Activated CD4-positive, CD25-positive, alpha-beta regulatory T cell treated with anti-CD3 and anti-CD28 coated beads, Interleukin-2, amount 50 U/mL, for 16 hours (primary cell): ENCODE results near the gene LRRFIP2.
"Not testable (repeated sequence)": the region's sequence is repeated elsewhere in the genome, so short reads cannot be mapped to it uniquely, and the experiment has no call there.

Source experiments
- DNase-seq: peaks from one replicate; pipeline ENCODE4 v3.0.0-alpha.2; 2020; ENCODE audit warnings: low read depth, low spot score

LRRFIP2 gene, protein sequence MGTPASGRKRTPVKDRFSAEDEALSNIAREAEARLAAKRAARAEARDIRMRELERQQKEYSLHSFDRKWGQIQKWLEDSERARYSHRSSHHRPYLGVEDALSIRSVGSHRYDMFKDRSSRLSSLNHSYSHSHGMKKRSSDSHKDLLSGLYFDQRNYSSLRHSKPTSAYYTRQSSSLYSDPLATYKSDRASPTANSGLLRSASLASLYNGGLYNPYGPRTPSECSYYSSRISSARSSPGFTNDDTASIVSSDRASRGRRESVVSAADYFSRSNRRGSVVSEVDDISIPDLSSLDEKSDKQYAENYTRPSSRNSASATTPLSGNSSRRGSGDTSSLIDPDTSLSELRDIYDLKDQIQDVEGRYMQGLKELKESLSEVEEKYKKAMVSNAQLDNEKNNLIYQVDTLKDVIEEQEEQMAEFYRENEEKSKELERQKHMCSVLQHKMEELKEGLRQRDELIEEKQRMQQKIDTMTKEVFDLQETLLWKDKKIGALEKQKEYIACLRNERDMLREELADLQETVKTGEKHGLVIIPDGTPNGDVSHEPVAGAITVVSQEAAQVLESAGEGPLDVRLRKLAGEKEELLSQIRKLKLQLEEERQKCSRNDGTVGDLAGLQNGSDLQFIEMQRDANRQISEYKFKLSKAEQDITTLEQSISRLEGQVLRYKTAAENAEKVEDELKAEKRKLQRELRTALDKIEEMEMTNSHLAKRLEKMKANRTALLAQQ

DNA sequence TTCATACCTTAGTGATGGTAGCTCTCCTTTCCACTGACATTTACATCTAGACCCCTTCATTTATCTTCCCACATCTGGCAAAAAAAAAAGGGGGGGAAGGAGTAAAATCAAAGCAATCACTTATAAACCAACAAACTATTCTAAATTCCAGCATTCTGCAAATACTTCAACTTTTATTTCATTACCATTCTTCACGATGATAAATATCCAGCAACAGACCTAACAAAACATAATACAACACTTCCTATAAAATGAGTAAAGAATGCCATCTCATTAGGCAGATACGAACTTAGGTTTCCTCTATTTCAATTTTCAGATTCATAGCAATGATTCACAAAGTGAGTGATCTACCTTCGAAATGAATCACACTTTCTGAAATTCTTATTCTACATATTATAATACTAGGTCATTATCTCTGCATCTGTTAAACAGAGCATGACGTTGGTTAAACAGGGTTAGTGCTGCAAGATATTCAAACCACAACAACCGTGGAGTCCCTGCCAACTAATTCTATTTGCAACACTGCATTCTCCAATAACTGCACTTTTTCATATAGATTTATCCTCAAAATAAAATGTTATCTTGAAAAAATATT lies at the start of gene LRRFIP2:
TSS of gene LRRFIP2 (minus strand) at position 51 of the 595 bp plus-strand sequence. CDS start 25,599 bp downstream, outside the sequence.
- DNase-seq = no peak

DNA sequence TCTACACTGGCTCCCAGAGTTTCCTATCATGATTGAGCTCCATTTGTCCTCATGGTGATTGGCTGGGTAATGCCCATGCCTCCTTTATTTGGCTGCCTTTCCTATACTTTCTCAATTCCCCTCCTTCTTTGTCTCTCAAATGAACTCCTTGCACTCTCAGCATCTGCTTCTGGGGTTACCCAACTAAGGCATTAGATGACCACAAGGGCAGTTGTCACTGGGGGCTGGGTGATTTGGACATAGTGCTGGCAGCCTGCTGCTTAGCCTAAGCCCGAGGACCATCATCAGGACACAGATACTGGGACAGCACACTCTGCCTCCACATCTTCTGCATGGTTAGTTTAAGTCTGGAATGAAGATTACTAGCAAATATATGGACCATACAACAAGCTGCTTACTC lies 49.2 kb upstream of the LRRFIP2 start:
- DNase-seq = no peak

DNA sequence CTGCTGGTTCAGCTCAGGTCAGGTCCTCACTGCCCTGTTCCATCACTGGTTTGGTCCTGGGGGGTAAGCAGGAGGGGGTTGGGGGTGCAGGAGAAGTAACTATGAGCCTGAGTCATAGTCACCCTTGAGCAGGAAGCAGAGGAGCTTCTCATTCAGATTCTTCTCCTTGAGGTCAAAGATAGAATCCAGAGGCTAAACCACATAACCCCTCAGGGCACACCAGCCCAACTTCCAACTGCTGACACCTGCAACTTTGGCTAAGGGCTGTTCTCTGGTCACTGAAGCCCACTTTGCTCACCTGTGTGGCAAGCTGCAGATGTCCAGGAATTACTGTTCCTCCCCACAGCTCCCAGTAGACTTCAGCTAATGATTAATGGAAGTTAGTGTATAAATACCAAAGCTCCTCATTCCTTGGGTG lies 48.8 kb upstream of the LRRFIP2 start:
- DNase-seq = no peak

DNA sequence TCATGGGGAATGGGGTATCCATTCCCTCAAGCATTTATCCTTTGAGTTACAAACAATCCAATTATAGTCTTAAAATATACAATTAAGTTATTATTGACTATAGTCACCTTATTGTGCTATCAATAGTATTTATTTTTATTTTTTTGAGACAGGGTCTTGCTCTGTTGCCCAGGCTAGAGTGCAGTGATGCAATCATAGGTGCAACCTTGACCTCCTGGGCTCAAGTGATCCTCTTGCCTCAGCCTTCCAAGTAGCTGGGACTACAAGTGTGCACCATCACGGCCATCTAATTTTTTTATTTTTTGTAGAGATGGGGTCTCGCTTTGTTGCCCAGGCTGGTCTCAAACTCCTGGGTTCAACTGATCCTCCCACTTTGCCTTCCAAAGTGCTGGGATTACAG lies 48.2 kb upstream of the LRRFIP2 start:
- not testable (repeated sequence) for DNase-seq

DNA sequence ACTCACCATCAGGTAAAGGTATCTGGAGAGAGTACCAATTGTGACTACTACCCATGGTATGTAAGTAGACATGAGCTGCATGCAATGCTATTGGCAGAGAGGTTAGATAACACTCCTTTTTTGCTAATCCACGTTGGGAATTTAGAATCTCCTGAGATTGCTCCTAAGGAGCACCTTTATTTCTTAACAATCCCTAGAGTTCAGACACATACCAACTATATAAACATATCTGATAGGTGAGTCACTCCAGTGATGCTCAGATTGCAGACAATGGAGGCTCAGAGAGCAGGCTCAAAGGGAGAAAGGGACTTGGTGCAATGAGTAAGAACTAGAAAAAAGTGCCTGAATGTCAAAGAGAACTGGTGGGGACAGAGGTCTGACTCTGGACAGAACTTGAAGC lies 47.0 kb upstream of the LRRFIP2 start:
- no peak for DNase-seq

DNA sequence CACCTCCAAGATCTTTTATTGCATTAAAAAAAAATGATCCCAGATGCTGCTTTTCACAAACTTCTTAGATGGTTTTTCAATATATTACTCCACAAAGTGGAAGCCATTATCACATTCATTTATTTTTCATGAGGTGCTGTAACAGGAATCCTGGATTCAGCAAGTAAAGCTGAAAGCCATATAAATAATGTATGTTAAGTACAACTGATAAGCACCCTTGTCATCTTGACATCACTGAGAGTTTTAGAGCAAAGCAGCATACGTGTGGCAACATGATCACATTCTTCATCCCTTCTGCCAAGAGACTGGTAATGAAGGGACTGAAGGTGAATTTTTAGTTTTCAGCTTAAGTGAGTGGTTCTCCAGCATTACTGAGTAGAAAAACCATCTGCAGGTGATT lies 44.9 kb upstream of the LRRFIP2 start:
- DNase-seq = no peak

DNA sequence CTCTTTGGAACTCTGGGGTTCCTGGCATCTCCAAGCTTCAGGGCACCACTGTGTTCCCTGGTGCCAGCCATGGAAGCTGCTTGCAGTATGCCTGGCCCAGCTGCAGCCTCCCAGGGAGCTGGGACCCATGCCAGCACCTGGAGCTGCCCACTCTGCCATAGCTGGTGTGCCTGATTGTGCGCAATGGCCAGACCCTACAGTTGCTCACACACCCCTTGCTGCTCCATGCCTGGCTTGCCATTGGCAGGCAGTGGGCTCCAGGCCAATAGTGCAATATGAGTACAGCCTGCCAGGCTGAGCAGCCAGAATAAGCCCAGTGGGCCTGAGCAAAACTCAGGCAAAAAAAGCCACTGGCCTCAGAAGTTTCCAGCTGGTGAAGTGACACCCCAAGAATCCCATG lies 43.8 kb upstream of the LRRFIP2 start:
- DNase-seq = no peak

DNA sequence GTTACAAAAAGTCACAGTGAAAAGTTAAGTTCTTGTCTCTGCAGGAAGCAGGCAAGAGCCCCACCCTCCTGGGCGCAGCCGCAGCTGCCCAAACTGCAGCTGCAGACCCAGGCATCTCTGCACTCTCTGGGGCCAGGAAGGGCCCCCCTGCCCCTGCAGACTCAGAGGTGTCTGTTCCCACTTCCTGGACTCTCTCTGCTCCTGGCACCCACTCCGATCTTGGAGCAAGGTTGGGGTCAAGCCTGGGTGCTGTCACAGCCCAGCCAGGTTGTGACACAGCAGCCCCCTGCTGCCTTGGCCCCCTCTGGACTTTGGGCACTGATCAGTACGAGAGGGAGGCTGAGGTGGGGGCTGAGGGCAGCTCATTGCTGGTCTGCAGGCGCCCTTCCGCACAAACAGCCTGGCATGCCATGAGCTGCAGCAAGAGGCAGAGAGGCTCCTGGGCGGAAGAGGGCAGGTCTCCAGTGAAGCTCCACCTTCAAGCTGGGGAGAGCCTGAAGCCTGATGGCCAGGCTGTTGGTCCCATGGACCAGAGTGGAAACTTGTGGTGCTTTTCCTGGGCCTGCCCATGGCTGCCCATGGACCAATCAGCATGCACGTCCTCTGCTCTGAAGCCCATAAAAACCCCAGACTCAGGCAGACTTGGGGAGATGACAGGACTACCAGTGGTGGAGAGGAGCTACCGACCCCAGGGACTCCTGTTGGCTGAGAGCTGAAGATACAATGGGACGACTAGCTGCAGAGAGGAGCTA lies 42.9 kb upstream of the LRRFIP2 start:
- DNase-seq = no peak

DNA sequence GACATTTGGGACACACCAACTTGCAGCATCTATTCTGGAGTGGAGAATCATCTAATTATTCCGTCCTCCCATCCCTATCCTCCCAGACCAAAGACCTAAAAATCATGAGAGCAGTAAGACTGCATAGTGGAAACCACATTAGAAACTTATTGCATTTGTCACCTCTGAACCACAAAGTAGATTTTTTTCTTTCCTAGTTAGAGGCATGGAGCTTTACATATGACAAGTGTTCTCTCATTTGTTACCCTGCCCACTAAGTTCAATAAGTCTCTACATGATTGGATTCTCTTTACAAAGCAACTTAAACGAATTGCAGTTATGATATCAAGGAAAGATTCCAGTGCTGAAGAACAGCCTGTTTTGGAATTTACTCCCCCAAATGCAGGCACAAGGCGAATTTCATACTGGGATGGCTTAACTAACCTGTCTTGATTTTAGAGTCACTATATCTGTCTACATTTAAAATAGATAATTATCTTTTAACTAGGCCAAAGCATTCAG lies 42.3 kb upstream of the LRRFIP2 start:
- DNase-seq = no peak

DNA sequence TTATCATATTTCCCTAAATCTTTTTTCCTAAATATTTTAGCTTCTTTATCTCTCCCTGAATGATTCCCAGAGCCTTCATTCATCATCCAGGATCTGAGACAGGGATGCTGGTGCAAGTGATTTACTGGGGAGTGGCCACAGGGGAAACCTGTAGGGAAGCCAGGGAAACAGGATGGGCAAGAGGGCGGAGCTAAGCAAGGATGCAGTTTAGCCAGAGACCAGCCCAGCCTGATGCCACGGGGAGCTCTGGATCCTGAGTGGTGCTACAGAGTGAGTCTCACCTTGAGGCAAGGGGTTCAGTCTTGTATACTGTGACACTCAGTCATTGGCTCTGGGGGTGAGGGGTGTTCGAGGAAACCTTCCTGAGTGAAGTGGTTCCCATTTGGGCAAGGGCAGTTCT lies 39.7 kb upstream of the LRRFIP2 start:
- DNase-seq = no peak

DNA sequence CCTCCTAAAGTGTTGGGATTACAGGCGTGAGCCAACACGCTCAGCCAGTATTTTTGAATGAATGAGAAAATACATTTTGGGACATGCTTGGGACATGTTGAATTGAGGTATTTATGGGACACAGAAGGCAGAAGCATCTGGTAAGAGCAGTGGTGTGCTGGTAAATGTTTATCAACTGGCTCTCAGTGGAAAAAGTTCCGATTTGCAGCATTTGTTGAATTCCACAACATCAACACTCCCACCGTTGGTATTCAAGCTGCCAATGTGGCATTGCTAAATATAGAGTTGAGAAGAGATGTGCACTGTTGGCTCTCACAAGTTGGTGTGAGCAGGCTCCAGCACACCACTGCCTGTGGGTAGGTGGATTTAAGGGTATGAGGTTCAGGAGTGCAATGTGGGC lies 35.8 kb upstream of the LRRFIP2 start:
- DNase-seq = no peak

DNA sequence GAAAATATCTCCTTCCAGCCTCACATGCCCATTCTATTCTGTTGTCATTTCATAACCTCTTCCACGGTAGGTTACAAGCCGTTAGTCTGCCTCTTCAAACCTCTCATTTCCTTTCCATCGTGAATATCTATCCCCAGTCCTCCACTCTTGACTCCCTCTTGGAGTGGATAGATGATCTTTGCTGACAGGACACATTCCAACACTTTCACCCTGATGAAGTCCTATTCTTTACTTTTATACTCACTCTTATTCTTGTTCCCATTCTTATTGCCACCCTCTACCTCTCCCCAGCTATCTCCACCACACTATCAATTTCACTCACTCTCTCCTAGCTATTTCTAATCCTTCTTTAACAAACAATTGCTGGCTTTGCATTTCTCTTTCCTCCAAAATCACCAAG lies 34.2 kb upstream of the LRRFIP2 start:
- not testable (repeated sequence) for DNase-seq

DNA sequence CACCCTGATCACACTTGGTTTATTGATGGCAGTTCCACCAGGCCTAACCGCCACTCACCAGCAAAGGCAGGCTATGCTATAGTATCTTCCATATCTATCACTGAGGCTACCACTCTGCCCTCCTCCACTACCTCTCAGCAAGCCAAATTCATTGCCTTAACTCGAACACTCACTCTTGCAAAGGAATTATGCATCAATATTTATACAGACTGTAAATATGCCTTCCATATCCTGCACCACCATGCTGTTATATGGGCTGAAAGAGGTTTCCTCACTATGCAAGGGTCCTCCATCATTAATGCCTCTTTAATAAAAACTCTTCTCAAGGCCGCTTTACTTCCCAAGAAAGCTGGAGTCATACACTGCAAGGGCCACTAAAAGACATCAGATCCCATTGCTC lies 33.6 kb upstream of the LRRFIP2 start:
- DNase-seq = not testable (repeated sequence)

DNA sequence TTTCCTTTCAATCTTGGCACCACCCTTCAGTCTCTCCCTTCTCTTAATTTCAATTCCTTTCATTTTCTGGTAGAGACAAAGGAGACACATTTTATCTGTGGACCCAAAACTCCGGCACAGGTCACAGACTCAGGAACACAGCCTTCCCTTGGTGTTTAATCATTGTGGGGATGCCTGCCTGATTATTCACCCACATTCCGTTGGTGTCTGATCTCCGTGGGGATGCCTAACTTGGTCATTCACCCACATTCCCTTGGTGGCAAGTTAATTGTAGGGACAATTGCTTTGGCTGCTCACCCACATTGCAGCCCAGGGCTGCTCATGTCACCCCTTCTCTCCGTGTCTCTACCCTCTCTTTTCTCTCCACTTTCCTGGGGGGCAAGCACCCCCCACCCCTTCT lies 31.7 kb upstream of the LRRFIP2 start:
- DNase-seq = not testable (repeated sequence)

DNA sequence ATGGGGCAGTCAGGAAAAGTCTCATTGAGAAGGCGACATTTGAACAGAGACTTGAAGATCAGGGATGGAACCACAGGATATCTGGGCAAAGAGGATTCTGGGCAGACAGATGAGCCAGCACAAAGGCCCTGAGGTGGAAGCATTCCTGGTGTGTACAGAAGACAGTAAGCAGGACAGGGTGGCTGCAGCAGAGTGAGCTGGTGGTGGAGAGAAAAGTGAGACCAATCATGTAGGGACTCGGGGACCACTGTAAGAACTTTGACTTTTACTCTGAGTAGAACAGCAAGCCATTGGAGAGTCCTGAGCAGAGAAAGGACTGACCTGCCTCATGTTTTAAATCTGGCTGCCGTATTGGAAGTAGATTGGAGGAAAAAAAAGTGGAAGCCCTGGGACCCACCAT lies 29.9 kb upstream of the LRRFIP2 start:
- no peak for DNase-seq

DNA sequence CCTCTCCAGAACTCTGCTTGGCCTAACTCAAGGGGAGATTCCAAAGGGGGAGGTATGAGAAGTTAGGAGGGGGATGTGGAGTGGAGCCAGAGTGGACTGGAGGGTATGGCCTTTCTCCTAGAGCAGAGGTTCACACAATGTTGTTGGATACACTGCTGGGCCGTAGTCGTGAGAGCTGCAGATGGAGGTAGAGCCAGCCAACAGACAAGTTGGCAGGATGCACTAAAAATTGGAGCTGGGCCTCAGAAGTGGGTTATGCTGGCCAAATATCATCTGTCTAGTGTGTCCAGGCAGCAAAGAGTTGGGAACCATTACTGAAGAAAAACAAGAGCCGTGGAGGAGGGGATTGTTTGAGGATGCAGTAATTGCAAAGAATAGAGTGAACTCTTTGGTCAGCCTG lies 27.7 kb upstream of the LRRFIP2 start:
- no peak for DNase-seq

DNA sequence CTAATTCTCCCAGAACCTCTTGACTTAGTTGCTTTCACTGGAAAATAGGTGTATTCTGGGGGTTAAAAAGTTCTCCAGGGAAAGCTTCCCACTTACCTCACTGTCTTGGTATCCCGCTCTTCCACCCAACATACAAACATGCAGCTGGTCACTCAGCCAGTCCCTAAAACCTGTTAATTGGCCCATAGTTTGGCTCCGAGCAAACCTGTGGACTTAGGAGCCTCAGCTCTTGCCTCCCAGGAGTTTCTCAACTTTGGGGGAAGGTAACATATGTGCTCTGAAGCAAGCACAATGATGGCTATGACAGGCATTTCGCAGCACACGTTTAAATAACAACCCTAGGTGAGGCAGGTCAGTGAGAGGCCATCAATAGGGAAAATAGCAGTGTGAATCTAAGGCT lies 25.8 kb upstream of the LRRFIP2 start:
- DNase-seq = no peak

DNA sequence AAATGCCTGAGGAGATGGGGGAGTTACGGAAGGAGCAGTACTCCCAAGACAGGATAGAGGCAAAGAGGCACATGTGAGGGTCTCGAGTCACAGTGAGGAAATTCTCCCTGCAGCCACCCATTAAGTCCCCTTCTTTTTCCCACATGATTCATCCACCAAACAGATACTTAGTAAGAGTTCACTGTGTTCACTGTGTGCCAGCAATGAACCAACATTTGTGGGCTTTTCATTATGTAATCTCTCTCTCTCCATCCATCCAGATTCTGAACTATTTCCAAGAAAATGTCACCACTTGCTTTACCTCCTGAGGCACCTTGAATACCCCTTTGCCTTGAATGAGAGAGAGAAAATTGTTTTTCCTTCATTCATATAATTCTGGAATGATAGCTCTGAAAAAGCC lies 24.6 kb upstream of the LRRFIP2 start:
- DNase-seq = no peak

DNA sequence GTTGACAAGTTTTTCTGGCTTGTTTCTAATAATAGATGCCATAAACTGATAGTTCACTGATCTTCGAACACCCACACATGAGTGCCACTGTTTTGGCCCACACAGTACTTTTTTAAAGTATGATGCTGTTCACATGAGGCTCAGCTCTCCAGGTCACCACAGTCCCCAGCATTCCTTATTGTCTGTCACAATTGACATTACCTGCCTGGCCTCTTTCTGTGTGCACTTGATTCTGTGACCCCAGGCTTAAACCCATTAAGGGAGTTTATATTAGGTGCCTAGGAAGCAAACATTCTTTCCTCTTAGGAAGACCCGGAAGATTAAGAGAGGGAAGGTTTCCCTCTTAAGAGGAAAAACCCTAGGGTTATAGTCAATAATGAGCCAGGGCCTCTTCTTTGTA lies 24.2 kb upstream of the LRRFIP2 start:
- no peak for DNase-seq

DNA sequence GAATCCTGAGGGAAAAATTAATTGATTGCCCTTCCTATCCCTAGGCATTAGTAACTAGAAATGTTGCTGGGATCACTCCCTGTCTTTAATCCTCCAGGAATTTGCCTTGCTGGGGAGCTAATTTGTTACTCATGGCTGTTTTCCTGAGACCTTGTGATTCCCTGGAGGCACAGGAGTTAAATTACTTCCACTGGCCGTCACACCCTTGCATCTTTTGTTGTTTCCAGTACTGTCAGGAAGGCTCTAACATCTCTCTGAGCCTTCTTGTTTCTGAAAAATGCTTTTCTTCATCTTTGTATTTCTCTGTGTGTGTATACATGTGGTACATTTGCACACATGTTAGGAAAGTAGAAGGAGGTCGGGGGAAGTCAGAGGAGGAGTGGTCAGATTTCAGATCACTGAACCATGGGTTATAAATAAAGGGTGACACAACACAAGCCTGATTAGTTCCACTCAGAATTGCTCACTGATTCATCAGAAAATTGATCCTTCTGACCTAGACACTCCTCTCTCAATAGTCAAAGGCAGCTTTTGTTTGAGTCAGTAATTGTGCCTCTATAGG lies 23.5 kb upstream of the LRRFIP2 start:
- no peak for DNase-seq

DNA sequence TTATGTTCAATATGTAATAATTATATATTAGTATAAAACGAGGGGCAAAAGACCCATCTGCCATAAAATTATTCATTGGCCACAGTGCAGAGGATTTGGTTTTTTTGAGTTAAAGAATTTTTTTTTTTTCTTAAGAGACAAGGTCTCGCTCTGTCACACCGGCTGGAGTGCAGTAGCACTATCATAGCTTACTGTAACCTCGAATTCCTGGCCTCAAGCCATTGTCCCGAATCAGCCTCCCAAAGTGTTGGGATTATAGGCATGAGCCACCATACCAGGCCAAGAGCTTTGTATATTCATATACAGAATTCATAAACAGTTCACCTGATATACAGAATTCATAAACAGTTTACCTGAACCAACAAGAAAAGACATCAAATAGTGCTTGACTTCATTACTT lies 20.2 kb upstream of the LRRFIP2 start:
- DNase-seq = no peak

DNA sequence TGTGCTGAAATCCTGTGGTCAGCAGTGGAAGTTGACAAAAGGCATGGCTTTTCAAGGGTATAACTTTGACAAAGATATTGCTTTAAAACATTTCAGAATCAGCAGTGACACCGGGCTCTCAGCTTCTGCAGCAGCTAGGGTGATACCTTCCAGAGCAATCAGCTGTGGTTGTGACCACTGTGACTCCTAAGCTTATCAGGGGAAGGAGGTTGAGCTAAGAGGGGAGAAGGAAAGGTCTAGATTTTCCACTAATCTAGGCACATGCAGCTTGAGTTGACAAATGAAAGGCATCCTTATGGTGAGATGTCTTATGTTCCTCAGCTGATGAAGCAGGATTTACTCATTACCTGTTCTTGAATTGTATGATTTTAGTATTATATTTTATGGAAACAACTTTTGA lies 16.3 kb upstream of the LRRFIP2 start:
- no peak for DNase-seq
